Stimulated activated CD8-positive, alpha-beta memory T cell treated with anti-CD3 and anti-CD28 coated beads, Interleukin-12 subunit alpha, Interleukin-12 subunit beta, amount 100 ng/mL, for 1 hour (primary cell): Measurements from ENCODE around the gene PRKAG3.
"Not testable (repeated sequence)": the region's sequence is repeated elsewhere in the genome, so short reads cannot be mapped to it uniquely, and the experiment has no call there.

Experiments used
- DNase-seq: peaks from one replicate; pipeline ENCODE4 v3.0.0-alpha.2; 2020; ENCODE audit warnings: low read depth

PRKAG3 gene

DNA sequence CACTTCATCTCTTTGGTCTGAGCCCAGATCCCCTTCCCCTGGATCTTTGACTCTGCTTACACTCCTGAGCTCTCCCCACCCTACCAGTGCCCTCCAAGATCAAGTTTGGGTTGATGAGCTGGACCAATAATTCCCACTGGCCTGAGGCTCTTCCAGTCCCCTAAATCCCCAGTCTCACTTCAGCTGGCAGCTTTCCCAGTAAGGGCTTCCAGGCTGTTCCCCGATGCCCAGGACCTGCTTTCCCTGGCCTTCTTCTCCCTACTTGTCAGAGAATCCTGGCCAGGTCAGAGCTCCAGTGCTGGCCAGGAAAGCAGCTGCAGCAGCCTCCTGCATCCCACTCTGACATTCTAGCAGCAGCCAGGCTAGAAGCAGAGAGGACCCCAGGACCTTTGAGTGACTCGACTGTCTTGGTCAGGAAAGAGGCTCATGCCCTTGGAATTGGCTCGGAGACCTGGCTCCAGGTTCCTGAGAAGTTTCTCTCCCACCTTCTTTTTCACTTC, 31.5 kb upstream of the PRKAG3 start:
- no peak for DNase-seq

- DNase-seq, result no peak
Measured at GRCh38 chr2:218861645-218862318, 30.2 kb upstream of the PRKAG3 start.

- no peak for DNase-seq
Measured at GRCh38 chr2:218860950-218861381, 29.4 kb upstream of the PRKAG3 start.

DNA sequence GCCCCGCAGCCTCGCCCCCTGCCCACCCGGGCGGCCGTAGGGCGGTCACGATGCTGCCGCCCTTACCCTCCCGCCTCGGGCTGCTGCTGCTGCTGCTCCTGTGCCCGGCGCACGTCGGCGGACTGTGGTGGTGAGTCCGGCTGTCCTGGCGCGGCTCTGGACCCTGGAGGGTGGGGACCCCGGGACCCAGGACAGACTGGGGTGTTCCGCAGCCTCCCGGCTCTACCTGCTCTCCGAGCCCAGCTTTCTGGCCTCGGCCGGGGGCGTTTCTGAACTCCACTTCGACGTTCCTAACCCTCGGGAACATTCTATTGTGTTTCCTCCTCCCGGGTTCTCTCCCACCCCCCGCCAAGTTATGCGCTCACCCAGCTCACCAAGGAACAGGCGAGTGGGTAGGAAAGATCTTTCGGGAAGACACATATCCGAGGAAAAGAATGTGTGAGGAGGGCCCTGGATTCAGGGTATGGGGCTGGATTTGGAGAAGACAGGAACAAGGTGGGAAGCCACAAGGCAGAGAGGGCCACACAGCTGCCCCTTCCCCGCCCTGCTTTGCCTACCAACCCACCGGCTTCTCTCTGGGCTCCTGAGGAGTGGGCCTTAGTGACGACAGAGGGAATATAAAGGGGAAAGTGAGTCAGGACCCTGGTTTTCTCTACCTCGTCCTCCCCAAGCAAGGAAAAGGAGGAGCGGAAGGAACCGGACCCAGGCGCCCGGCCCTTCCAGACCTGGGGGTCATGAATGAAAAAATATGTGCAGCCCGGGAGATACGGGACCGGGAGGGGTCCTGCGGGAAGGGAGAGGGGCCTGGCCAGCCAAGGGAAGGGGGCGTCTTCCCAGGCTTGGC, 28.6 kb upstream of the PRKAG3 start:
- DNase-seq, result no peak

- no peak for DNase-seq
Measured at GRCh38 chr2:218859556-218859987, 28.0 kb upstream of the PRKAG3 start, which contains the start of gene WNT6. Gene WNT6, plus strand, starts transcription at chr2:218859805. Its CDS starts 233 bp downstream, at chr2:218860038.

- no peak for DNase-seq
Measured at GRCh38 chr2:218858671-218859555, 27.3 kb upstream of the PRKAG3 start.

DNA sequence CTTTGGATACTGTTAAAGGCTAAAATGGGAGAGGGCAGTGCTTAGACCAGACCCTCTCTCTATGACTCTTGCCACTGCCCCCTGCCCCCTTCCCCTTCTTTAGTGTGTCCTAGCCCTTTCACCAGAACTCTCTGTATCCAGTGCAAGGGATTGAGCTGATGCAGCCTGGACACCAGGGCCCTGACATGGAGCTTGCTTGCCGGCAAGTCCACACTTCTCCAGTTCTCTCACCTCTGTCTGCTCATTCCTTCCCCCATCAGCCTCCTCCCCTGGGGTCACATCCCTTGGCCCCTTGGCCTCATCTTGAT, 26.5 kb upstream of the PRKAG3 start:
- DNase-seq, result no peak

DNA sequence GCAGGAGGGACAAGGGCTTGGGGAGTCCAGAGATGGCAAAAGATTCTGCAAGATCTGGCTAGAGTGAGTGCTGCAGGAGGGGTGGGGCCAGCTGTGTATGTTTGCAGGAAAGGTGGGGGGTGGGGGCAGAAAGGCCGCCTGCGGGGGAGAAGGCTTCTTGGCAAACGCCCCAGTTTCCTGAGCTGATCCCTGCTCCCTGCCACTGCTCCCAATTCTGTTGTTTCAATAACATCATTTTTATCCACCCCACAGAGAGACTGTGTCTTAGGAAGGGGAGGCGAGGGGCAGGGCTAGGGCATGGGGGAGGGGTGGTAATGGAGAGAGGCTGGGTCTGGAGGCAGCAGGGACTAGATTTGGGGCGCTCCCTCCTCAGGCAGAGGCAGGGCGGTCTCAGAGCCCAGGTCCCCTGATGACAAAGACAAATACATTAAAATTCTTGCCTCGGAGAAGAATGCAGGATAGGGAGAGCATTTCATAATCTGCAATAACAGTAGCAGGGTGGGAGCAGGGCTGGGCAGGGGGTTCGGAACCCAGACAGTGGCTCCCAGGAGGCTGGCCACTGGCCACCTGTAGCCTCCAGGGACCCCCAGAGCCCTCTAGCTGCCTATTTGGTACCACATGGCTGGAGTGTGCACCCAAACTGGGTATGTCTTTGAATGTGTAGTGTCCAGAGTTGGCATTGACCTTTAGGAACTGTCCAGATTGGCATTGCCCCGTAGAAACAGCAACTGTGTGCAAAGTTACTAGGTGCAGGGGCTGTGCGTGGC, 26.0 kb upstream of the PRKAG3 start:
- no peak for DNase-seq

DNA sequence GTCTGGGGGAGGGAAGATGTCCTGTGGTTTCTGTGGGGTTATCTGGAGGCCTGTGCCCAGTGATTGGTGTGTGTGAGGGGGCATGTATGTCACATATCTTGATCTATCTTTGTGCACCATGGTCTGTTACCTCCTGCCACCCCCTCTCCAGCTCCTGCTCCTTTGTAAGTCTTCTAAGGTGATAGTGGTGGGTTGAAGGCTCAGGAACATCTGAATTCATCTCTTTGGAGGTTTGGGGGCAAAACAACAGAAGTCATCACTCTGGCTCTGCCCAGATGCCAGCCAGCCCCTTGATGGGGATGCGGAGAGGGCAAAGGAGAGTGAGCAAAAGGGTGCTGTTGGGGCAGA, 25.3 kb upstream of the PRKAG3 start:
- no peak for DNase-seq

DNA sequence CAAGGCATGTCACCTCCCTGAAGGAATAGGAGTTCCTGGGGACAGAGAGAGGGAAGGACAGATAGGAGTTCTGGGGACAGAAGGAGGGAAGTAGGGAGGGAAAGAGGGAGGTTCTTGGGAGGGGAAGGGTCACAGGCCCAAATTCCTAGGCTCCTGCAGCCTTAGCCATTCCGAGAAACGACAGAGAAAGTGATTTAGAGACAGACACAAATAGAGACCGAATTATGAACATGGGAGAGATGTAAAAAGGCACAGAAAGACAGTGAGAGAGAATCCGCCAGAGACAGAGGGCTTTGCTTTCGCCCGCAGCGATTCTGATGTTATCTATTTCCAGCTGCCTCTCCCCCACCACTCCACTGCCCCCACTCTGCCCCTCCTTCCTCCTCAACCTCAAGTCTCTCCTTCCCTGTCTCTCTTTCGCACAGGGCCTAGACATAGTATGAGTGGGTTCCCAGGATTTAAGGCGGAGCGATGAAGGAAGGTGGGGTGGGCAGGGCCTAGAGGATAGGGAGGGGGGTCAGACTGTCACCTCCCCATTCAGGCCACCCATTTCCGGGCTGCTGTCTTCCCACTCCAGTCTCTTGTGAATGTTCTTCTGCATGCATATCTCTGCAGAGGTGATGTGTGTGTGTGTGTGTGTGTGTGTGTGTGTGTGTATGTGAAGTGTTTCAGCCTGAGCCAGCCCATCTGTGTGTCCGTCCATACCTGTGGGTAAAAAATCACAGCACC, 24.7 kb upstream of the PRKAG3 start:
- DNase-seq, result no peak

DNA sequence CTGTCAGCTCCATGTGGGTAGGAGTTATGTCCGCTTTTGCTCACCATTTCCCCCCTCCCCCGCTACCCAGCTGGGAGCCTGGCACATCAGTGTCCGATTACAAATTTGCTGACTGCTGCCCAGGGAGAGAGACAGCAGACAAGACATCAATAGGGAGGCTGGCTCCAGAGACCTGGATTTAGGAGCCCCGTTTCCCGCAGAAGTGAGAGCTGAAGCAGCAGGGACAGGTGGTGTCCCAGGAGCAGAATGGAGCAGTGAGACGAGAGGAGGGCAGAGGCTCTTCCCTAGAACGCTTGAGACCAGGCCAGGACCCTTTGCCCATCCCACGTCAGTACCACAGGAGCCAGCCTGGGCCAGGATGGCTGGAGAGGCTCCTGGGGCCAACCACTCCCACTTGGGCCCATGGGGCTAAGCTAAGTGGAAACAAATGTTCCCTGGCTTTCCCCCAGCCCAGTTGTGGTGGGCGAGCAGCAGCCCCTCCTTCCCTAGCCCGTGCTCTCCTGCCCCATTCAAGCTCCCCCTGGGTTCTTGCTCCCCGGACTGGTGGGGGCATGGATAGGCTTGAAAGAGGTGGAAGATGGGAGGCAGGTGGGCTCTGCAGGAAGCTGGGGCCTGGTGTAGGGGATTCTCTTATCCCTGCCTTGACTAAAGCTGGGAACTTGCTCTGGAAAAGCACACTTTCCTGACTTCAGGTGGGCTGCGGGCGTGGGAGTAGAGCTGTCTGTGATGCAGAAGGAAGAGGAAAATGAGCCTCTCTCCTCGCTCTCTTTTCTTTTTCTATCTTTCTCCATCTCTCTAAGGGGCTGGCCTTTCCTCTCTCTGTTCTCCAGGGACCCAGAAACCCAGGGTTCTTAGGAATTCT, 23.9 kb upstream of the PRKAG3 start:
- no peak for DNase-seq

DNA sequence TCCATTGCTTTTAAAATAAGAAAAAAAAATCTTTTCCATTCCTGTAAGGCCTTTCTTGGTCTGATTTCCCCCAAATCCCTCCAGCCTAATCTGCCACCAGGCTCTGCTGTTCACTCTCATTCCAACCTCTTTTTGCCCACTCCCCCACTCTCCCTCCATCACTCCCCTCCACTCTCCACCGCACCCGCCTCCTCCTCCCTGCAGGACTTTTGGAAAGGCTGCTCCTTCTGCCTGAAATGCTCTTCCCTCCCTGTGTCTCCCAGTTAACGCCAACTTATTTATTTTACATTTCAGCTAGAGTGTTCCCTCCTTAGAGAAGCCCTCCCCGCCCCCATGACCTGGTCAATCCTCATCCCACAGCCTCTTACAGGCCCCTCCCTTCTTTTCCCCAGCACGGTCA, 23.3 kb upstream of the PRKAG3 start:
- no peak for DNase-seq

GRCh38 chr2:218853766-218854165, 22.2 kb upstream of the PRKAG3 start:
- no peak for DNase-seq

DNA sequence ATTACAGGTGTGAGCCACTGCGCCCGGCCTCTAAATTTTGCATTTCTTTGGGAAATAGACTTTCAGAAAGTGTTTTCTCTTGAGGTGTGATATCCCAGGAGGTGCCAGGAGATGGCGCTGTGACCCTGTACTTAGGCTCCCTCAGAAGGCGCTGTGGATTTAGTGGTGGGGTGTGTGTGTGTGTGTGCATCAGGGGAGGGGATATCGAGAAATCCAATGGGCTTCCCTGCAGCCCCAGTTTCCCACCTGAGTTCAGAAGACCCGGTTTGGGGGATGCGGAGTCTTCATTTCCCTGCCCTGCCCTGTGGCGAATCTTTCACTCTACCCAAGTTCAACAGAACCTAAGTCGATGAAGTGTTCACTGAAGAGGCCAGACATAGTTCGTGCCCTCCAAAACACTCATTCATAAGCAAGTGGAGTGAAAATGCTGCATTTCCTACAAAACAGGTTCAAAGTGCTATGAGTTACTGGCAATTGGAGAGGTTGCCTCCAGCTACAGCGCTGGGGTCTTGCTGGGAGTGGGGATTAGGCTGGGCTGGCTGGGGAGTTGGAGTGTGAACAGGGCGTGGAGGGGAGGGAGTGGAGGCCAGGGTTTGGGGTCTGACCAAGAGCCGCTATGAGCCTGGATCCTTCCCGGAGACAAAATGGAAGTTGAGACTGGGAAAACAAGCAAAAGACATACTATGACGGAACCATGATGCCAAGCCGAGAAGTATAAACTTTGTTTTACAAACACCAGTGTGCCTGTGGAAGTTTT, 21.5 kb upstream of the PRKAG3 start:
- DNase-seq, result peak; percentile 54

GRCh38 chr2:218851286-218851685, 19.7 kb upstream of the PRKAG3 start:
- DNase-seq, result no peak

DNA sequence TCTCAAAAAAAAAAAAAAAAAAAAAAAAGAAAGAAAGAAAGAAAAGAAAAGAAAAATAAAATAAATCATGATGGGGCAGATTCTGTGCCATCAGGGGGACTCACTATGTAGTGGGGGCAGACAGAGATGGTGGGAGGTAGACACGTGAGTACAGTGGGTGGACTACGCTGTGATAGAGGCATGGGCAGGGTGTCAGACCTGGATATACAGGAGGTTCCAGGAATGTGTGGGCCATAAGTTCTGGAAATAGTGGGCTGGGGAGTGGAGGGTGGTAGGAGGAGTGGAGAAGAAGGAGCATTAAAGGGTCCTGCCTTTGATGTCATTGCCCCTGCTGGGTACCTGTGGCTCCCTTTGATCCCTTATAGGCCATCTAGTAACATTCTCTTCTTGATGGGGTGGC, 19.2 kb upstream of the PRKAG3 start:
- DNase-seq, result no peak

DNA sequence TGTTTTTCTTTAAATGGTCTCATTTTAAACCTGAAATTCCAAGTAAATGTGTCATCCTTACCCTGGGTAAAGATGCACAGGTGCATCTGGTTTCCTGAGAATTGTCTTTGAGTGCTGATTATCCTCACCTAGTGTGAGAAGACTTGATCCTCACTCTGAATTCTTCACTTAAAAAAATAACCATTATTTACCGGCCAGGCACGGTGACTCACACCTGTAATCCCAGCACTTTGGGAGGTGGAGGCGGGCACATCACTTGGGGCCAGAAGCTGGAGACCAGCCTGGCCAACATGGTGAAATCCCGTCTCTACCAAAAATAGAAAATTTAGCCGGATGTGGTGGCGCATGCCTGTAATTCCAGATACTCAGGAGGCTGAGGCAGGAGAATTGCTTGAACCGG, 18.1 kb upstream of the PRKAG3 start:
- no peak for DNase-seq

DNA sequence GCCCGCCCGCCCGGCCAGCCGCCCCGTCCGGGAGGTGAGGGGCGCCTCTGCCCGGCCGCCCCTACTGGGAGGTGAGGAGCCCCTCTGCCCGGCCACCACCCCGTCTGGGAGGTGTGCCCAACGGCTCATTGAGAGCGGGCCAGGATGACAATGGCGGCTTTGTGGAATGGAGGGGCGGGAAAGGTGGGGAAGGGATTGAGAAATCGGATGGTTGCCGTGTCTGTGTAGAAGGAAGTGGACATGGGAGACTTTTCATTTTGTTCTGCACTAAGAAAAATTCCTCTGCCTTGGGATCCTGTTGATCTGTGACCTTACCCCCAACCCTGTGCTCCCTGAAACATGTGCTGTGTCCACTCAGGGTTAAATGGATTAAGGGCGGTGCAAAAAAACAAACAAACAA, 15.4 kb upstream of the PRKAG3 start:
- not testable (repeated sequence) for DNase-seq

DNA sequence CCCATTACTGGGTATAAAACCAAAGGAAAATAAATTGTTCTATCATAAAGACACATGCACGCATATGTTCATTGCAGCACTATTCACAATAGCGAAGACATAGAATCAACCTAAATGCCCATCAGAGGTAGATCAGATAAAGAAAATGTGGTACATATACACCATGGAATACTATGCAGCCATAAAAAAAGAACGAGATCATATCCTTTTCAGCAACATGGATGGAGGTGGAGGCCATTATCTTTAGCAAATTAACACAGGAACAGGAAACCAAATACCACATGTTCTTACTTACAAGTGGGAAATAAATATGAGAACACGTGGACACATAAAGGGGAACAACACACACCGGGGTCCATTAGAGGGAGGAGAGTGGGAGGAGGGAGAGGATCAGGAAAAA, 12.7 kb upstream of the PRKAG3 start:
- not testable (repeated sequence) for DNase-seq
